Endothelial cell of umbilical vein (primary cell): ENCODE data around the gene ZNF618. TPM values are rescaled to one million over a fixed set of nuclear protein-coding genes. Genes with fewer than 3 reads are reported as not detected.

Source experiments
- BruUV-seq: library from RNA; stranded (reverse); fragments of 400-500 nt; replicated peaks from 2 replicates; lab custom pipeline; 2021; lab: Mats Ljungman, UMichigan
- CTCF ChIA-PET: fragments of 300-600, 350-600 bp; sonication (Branson Sonifier 250); formaldehyde crosslinking; loops from one replicate; lab custom pipeline; 2021; ENCODE audit warnings: antibody characterized with exemption, inconsistent platforms; lab: Charles Lee
- POLR2A ChIA-PET: fragments of 300-600, 350-600 bp; sonication (Branson Sonifier 250); formaldehyde crosslinking; loops from one replicate; lab custom pipeline; 2021; ENCODE audit warnings: antibody characterized with exemption, inconsistent platforms; lab: Charles Lee
- DNase-seq: peaks from one replicate; pipeline ENCODE4 v3.0.0-alpha.2; 2011; ENCODE audit warnings: low read depth, low spot score
- FAIRE-seq: peaks from 2 replicates; lab custom pipeline; 2011; peaks lifted over from hg19 to GRCh38; lab: Jason Lieb, UNC
- H2AFZ ChIP-seq: 2 replicates; pipeline ENCODE4 v1.6.0; 2012; ENCODE audit warnings: low read depth, low read length, control low read depth, inconsistent platforms
- H3K27ac ChIP-seq: 2 replicates; pipeline ENCODE4 v1.5.1; 2011; ENCODE audit warnings: low read depth, mild to moderate bottlenecking, control low read depth, low read length, moderate library complexity; ENCODE audit not compliant: insufficient read depth
- H3K27me3 ChIP-seq, 2 experiments: 2 replicates each; pipeline versions ENCODE4 v1.6.0 to v1.6.1; 2011; ENCODE audit warnings: low read length in 2 of 2, mixed read lengths in 1 of 2; ENCODE audit not compliant: control insufficient read depth in 2 of 2, insufficient read depth in 2 of 2
- H3K36me3 ChIP-seq, 2 experiments: 2 replicates in 1 of 2; 3 replicates in 1 of 2; pipeline ENCODE4 v1.5.1; 2011; ENCODE audit warnings: low read length in 2 of 2, mild to moderate bottlenecking in 1 of 2, moderate library complexity in 1 of 2; ENCODE audit not compliant: control insufficient read depth in 2 of 2, insufficient read depth in 2 of 2; ENCODE audit errors: extremely low read depth in 1 of 2
- H3K4me1 ChIP-seq: 3 replicates; pipeline ENCODE4 v1.5.1; 2011; ENCODE audit warnings: mild to moderate bottlenecking, low read length; ENCODE audit not compliant: control insufficient read depth, insufficient read depth; ENCODE audit errors: extremely low read depth
- H3K4me2 ChIP-seq: 2 replicates; pipeline ENCODE4 v1.6.1; 2011; ENCODE audit warnings: low read length, control low read depth, mixed read lengths; ENCODE audit not compliant: insufficient read depth
- H3K4me3 ChIP-seq, 3 experiments: fragments of 200-600 bp in 1 of 3; sonication (generic), shearing (Covaris generic) in 1 of 3; replicated peaks in 1 of 3; 2 replicates each; pipeline ENCODE4 v1.5.1; 2011 to 2016; ENCODE audit warnings: control low read depth in 3 of 3, low read length in 3 of 3, mild to moderate bottlenecking in 2 of 3, inconsistent platforms in 1 of 3, low read depth in 1 of 3, moderate library complexity in 1 of 3; ENCODE audit not compliant: insufficient read depth in 1 of 3
- H3K79me2 ChIP-seq: 2 replicates; pipeline ENCODE4 v1.6.0; 2012; ENCODE audit warnings: low read length, inconsistent platforms; ENCODE audit not compliant: control insufficient read depth, insufficient read depth
- H3K9ac ChIP-seq: replicated peaks from 2 replicates; pipeline ENCODE3; 2011; ENCODE audit warnings: low read length, control low read depth; ENCODE audit not compliant: insufficient read depth; ENCODE audit errors: extremely low read depth
- H3K9me1 ChIP-seq: replicated peaks from 3 replicates; pipeline ENCODE4 v1.6.0; 2011; ENCODE audit warnings: mild to moderate bottlenecking, low read length; ENCODE audit not compliant: control insufficient read depth, insufficient read depth; ENCODE audit errors: extremely low read depth
- H3K9me3 ChIP-seq: replicated peaks from 2 replicates; pipeline ENCODE4 v1.5.1; 2012; ENCODE audit warnings: low read length, inconsistent platforms; ENCODE audit not compliant: control insufficient read depth, insufficient read depth
- H4K20me1 ChIP-seq: replicated peaks from 2 replicates; pipeline ENCODE3; 2011; ENCODE audit warnings: mild to moderate bottlenecking, low read length; ENCODE audit not compliant: control insufficient read depth, insufficient read depth; ENCODE audit errors: extremely low read depth
- CTCF ChIP-seq, 2 donors: IDR thresholded peaks; 1 replicate in 1 of 2; 2 replicates in 1 of 2; pipeline ENCODE4 v1.5.1; 2011; ENCODE audit warnings: low read length in 2 of 2, mild to moderate bottlenecking in 2 of 2, moderate library complexity in 2 of 2, control low read depth in 1 of 2, inconsistent platforms in 1 of 2, low read depth in 1 of 2; ENCODE audit not compliant: insufficient read depth in 1 of 2; ENCODE audit errors: extremely low read depth in 1 of 2
- EZH2 ChIP-seq: IDR thresholded peaks from 2 replicates; pipeline ENCODE4 v1.6.1; 2012; ENCODE audit warnings: borderline replicate concordance, low read depth, mild to moderate bottlenecking, moderate library complexity, low read length, inconsistent platforms; ENCODE audit not compliant: severe bottlenecking
- FOS ChIP-seq: IDR thresholded peaks from 2 replicates; pipeline ENCODE4 v1.6.1; 2011; ENCODE audit warnings: mild to moderate bottlenecking, low read length, moderate library complexity, borderline replicate concordance; ENCODE audit not compliant: insufficient read depth
- GATA2 ChIP-seq: IDR thresholded peaks from 2 replicates; pipeline ENCODE4 v1.7.0; 2011; ENCODE audit warnings: low read depth, mild to moderate bottlenecking, moderate library complexity, mixed read lengths, low read length; ENCODE audit not compliant: insufficient read length, insufficient read depth
- JUN ChIP-seq: IDR thresholded peaks from 2 replicates; pipeline ENCODE4 v1.6.1; 2011; ENCODE audit warnings: borderline replicate concordance, low read depth; ENCODE audit not compliant: insufficient read length, insufficient read depth
- MYC ChIP-seq: IDR thresholded peaks from one replicate; pipeline ENCODE4 v1.6.1; 2011; ENCODE audit warnings: mild to moderate bottlenecking, low read depth, low read length
- POLR2A ChIP-seq: IDR thresholded peaks from 2 replicates; pipeline ENCODE4 v1.6.1; 2012; ENCODE audit warnings: low read depth, mild to moderate bottlenecking, control low read depth, low read length
- POLR2AphosphoS5 ChIP-seq: IDR thresholded peaks from 2 replicates; pipeline ENCODE4 v1.6.1; 2012; ENCODE audit warnings: low read depth, mild to moderate bottlenecking, control low read depth, low read length, moderate library complexity; ENCODE audit not compliant: insufficient read depth
- dilution Hi-C: fragments of 300-500 bp; cut with MboI; formaldehyde crosslinking; loops from one replicate; pipeline ENCODE4 v1.15.0; 2019; ENCODE audit warnings: low sequenced_read_pairs; ENCODE audit not compliant: extremely low pct_ligation_motif_present
- intact Hi-C: fragments of 100-400 bp; cut with micrococcal nuclease; formaldehyde crosslinking; loops from one replicate; pipeline ENCODE4 v1.10.0; 2022
- polyA plus RNA-seq, 4 experiments: library from polyadenylated mRNA; depleted of rRNA in 3 of 4; stranded (reverse) in 3 of 4; unstranded in 1 of 4; fragments of >200 nt; gene quantifications; 2 replicates each; pipeline versions ENCODE4 v1.2.1 to v1.2.3, GENCODE V29; 2011 to 2012; ENCODE audit warnings: missing spikeins in 1 of 4
- total RNA-seq: library from RNA; stranded (reverse); gene quantifications from 2 replicates; pipeline ENCODE4 v1.2.3, GENCODE V29; 2021
- TF ChIP-seq, protein P1 (sequence below): IDR thresholded peaks from 2 replicates; pipeline ENCODE4 v1.6.1; 2011; ENCODE audit not compliant: insufficient read depth, insufficient read length

The ZNF618 gene
- total and polyA plus RNA-seq, 2 donors (not counting 3 experiments of a cell fraction or from before 2014, with no cell fraction given) = 22.6 to 80.3 TPM

GRCh38 chr9:113962396-113962795 lies 86.3 kb downstream of the ZNF618 start:
- no peak overlapping the region for H2AFZ ChIP-seq
- H4K20me1 ChIP-seq = no peaks in the 10 kb centered on the region
- no peak overlapping the region for H3K9ac ChIP-seq
- intact Hi-C loops = loop anchor here (2.0 kb wide), 1 partner anchor 86 kb away; the partner anchor contains the start of gene ZNF618
- H3K79me2 ChIP-seq = peaks cover 74% of the 10 kb centered on the region
- TF ChIP-seq, protein P1, sequence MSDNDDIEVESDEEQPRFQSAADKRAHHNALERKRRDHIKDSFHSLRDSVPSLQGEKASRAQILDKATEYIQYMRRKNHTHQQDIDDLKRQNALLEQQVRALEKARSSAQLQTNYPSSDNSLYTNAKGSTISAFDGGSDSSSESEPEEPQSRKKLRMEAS = no peak
- TF ChIP-seq FOS = no peak
- no peak for TF ChIP-seq CTCF (IDR thresholded peaks at IDR 0.05; ENCODE audit: extremely low read depth in 1 of 2, insufficient read depth in 1 of 2, low read depth in 1 of 2, low read length in 2 of 2)
- no peak for TF ChIP-seq POLR2AphosphoS5
- TF ChIP-seq JUN = no peak
- TF ChIP-seq EZH2 = no peak
- TF ChIP-seq GATA2 = no peak
- TF ChIP-seq MYC = no peak
- TF ChIP-seq POLR2A = no peak
- no peak overlapping the region for H3K4me3 ChIP-seq
- H3K27ac ChIP-seq = no peak overlapping the region
- POLR2A ChIA-PET = no interaction called here
- no peaks in the 10 kb centered on the region for H3K9me1 ChIP-seq
- CTCF ChIA-PET = interaction anchor here (0.7 to 4.3 kb wide), 29 partner anchors 8 to 304 kb away, joined by 3 to 56 read pairs (median 6); partner anchors contain the start of gene ZNF618
- no TSS peak for BruUV-seq
- no peaks in the 10 kb centered on the region for H3K27me3 ChIP-seq
- peaks cover 2 to 3% of the 10 kb centered on the region in 2 experiments for H3K36me3 ChIP-seq
- H3K9me3 ChIP-seq = no peaks in the 10 kb centered on the region
- FAIRE-seq = no peak
- dilution Hi-C loops = no loop called here
- peaks cover 25% of the 10 kb centered on the region for H3K4me1 ChIP-seq
- no peak overlapping the region for H3K4me2 ChIP-seq
- no peak for DNase-seq
